ENCODE data around the gene TMEM169.

TMEM169 gene

GRCh38 chr2:216111122-216111521 is 29.4 kb downstream of the TMEM169 start:
- CTCF ChIA-PET = interaction anchor here (0.6 to 1.6 kb wide), 3 partner anchors 17 to 77 kb away, joined by 3 to 5 read pairs (median 3); no protein-coding TSS in a partner anchor
- H3K27ac ChIP-seq (ENCODE audit: extremely low read depth, low read depth, low read length) = no peak overlapping the region
- no peak overlapping the region for H3K4me3 ChIP-seq (ENCODE audit: low read depth, low read length)
- POLR2A ChIA-PET = interaction anchor here (3.8 kb wide), 1 partner anchor 29 kb away, joined by 18 read pairs; the partner anchor contains the start of genes PECR and TMEM169
- TF ChIP-seq, protein P1, sequence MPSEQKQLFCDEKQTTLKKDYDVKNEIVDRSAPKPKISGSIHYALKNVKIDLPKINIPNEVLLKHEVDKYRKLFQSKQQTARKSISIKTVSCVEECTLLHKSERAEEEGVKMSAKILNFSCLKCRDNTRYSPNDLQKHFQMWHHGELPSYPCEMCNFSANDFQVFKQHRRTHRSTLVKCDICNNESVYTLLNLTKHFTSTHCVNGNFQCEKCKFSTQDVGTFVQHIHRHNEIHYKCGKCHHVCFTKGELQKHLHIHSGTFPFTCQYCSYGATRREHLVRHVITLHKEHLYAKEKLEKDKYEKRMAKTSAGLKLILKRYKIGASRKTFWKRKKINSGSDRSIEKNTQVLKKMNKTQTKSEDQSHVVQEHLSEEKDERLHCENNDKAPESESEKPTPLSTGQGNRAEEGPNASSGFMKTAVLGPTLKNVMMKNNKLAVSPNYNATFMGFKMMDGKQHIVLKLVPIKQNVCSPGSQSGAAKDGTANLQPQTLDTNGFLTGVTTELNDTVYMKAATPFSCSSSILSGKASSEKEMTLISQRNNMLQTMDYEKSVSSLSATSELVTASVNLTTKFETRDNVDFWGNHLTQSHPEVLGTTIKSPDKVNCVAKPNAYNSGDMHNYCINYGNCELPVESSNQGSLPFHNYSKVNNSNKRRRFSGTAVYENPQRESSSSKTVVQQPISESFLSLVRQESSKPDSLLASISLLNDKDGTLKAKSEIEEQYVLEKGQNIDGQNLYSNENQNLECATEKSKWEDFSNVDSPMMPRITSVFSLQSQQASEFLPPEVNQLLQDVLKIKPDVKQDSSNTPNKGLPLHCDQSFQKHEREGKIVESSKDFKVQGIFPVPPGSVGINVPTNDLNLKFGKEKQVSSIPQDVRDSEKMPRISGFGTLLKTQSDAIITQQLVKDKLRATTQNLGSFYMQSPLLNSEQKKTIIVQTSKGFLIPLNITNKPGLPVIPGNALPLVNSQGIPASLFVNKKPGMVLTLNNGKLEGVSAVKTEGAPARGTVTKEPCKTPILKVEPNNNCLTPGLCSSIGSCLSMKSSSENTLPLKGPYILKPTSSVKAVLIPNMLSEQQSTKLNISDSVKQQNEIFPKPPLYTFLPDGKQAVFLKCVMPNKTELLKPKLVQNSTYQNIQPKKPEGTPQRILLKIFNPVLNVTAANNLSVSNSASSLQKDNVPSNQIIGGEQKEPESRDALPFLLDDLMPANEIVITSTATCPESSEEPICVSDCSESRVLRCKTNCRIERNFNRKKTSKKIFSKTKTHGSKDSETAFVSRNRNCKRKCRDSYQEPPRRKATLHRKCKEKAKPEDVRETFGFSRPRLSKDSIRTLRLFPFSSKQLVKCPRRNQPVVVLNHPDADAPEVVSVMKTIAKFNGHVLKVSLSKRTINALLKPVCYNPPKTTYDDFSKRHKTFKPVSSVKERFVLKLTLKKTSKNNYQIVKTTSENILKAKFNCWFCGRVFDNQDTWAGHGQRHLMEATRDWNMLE (tag by site-specific recombination; conservative IDR thresholded peaks at IDR 0.05; ENCODE audit: low read depth) = no peak
- 0 out of 2 replicates have a peak, but pooled peaks have one; percentile 17 for TF ChIP-seq SCRT2 (tag by site-specific recombination; IDR thresholded peaks at IDR 0.05)
- no peak for TF ChIP-seq HOXA7 (CRISPR knock-in tag; IDR thresholded peaks at IDR 0.05; ENCODE audit: borderline replicate concordance)
- no peak for TF ChIP-seq ZBTB11 (tag by site-specific recombination; conservative IDR thresholded peaks at IDR 0.05; ENCODE audit: low read depth)
- TF ChIP-seq, protein P2, sequence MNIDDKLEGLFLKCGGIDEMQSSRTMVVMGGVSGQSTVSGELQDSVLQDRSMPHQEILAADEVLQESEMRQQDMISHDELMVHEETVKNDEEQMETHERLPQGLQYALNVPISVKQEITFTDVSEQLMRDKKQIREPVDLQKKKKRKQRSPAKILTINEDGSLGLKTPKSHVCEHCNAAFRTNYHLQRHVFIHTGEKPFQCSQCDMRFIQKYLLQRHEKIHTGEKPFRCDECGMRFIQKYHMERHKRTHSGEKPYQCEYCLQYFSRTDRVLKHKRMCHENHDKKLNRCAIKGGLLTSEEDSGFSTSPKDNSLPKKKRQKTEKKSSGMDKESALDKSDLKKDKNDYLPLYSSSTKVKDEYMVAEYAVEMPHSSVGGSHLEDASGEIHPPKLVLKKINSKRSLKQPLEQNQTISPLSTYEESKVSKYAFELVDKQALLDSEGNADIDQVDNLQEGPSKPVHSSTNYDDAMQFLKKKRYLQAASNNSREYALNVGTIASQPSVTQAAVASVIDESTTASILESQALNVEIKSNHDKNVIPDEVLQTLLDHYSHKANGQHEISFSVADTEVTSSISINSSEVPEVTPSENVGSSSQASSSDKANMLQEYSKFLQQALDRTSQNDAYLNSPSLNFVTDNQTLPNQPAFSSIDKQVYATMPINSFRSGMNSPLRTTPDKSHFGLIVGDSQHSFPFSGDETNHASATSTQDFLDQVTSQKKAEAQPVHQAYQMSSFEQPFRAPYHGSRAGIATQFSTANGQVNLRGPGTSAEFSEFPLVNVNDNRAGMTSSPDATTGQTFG (tag by site-specific recombination; IDR thresholded peaks at IDR 0.05; ENCODE audit: borderline replicate concordance) = no peak
- TF ChIP-seq ZNF423 (tag by site-specific recombination; IDR thresholded peaks at IDR 0.05) = no peak
- peak; percentile 69 for TF ChIP-seq ZNF121 (tag by site-specific recombination; IDR thresholded peaks at IDR 0.05)
- no peak for TF ChIP-seq ZNF548 (tag by site-specific recombination; IDR thresholded peaks at IDR 0.05)
- TF ChIP-seq KLF16 (tag by site-specific recombination; IDR thresholded peaks at IDR 0.05) = no peak
- TF ChIP-seq ZNF660 (tag by site-specific recombination; IDR thresholded peaks at IDR 0.05) = no peak
- no peak for TF ChIP-seq ZNF510 (tag by site-specific recombination; IDR thresholded peaks at IDR 0.05; ENCODE audit: insufficient replicate concordance)
- no peak for TF ChIP-seq ZNF292 (tag by site-specific recombination; IDR thresholded peaks at IDR 0.05; ENCODE audit: borderline replicate concordance, low read depth)
- TF ChIP-seq ZNF776 (tag by site-specific recombination; IDR thresholded peaks at IDR 0.05; ENCODE audit: borderline replicate concordance) = no peak
- no peak for TF ChIP-seq KLF1 (tag by site-specific recombination; IDR thresholded peaks at IDR 0.05)
- no peak for TF ChIP-seq ZNF837 (tag by site-specific recombination; IDR thresholded peaks at IDR 0.05)
- H3K36me3 ChIP-seq (ENCODE audit: control insufficient read depth in 2 of 2, insufficient read depth in 1 of 2, low read length in 2 of 2) = peaks cover 9 to 55% of the 10 kb centered on the region in 2 experiments
- H3K9me3 ChIP-seq (ENCODE audit: control insufficient read depth, insufficient read depth, low read depth, low read length) = no peaks in the 10 kb centered on the region
- H3K4me1 ChIP-seq (ENCODE audit: control insufficient read depth, insufficient read depth, low read length) = 0 out of 2 replicates have a peak, but pooled peaks cover 2% of the 10 kb centered on the region

All from HEK293 (cell line).